H1 (cell line): ENCODE measurements around the gene SATB2. TPM values are rescaled to one million over a fixed set of nuclear protein-coding genes. Genes with fewer than 3 reads are reported as not detected.

Experiments used
- CTCF ChIA-PET: fragments of 300-600 bp; sonication (Branson Sonifier 250); formaldehyde crosslinking; loops from one replicate; lab custom pipeline; 2021; ENCODE audit not compliant: partially characterized antibody; lab: Charles Lee
- POLR2A ChIA-PET: fragments of 300-600 bp; sonication (Branson Sonifier 250); formaldehyde crosslinking; loops from one replicate; lab custom pipeline; 2021; ENCODE audit warnings: inconsistent platforms; ENCODE audit not compliant: partially characterized antibody; lab: Charles Lee
- DNase-seq, 2 experiments: peaks; one replicate each; pipeline versions ENCODE4 v3.0.0 to v3.0.0-alpha.2; 2010 to 2022; ENCODE audit warnings: low spot score in 2 of 2, low read depth in 1 of 2, mixed read lengths in 1 of 2
- FAIRE-seq: peaks from 2 replicates; lab custom pipeline; 2011; peaks lifted over from hg19 to GRCh38; lab: Jason Lieb, UNC
- H2AFZ ChIP-seq: 2 replicates; pipeline ENCODE4 v1.8.1; 2012; ENCODE audit warnings: low read length, inconsistent platforms
- H2AK5ac ChIP-seq: 2 replicates; pipeline ENCODE4 v1.6.1; 2013; ENCODE audit warnings: low read depth, low read length
- H2BK120ac ChIP-seq: replicated peaks from 2 replicates; pipeline ENCODE3; 2013; ENCODE audit warnings: low read depth, low read length, inconsistent platforms
- H2BK12ac ChIP-seq: 2 replicates; pipeline ENCODE4 v1.6.1; 2013; ENCODE audit warnings: low read depth, low read length
- H2BK15ac ChIP-seq: 2 replicates; pipeline ENCODE4 v1.6.1; 2013; ENCODE audit warnings: low read length
- H2BK20ac ChIP-seq: 2 replicates; pipeline ENCODE4 v1.6.1; 2013; ENCODE audit warnings: low read length
- H2BK5ac ChIP-seq: 2 replicates; pipeline ENCODE4 v1.6.1; 2013; ENCODE audit warnings: low read depth, low read length
- H3K14ac ChIP-seq: 2 replicates; pipeline ENCODE4 v1.6.1; 2013; ENCODE audit warnings: inconsistent platforms; ENCODE audit not compliant: insufficient read length
- H3K18ac ChIP-seq: 2 replicates; pipeline ENCODE4 v1.6.1; 2013; ENCODE audit warnings: low read length; ENCODE audit errors: extremely low read depth
- H3K23ac ChIP-seq: 2 replicates; pipeline ENCODE4 v1.6.1; 2013; ENCODE audit warnings: inconsistent platforms; ENCODE audit not compliant: insufficient read length
- H3K23me2 ChIP-seq: 2 replicates; pipeline ENCODE4 v1.6.1; 2013; ENCODE audit warnings: low read depth, low read length
- H3K27ac ChIP-seq: 2 replicates; pipeline ENCODE4 v1.6.1; 2011; ENCODE audit warnings: low read depth, low read length, inconsistent platforms
- H3K27me3 ChIP-seq, 4 experiments: replicated peaks in 1 of 4; 1 replicate in 1 of 4; 2 replicates in 3 of 4; pipeline versions ENCODE4 v1.6.1 to v1.8.1; 2011 to 2013; ENCODE audit warnings: low read length in 3 of 4, mild to moderate bottlenecking in 3 of 4, inconsistent platforms in 2 of 4, mixed read lengths in 2 of 4, moderate library complexity in 1 of 4; ENCODE audit not compliant: control insufficient read depth in 3 of 4, insufficient read depth in 3 of 4; ENCODE audit errors: extremely low read depth in 1 of 4
- H3K36me3 ChIP-seq, 4 experiments: 2 replicates each; pipeline versions ENCODE4 v1.6.1 to v1.8.1; 2011 to 2013; ENCODE audit warnings: mild to moderate bottlenecking in 4 of 4, low read length in 3 of 4, moderate library complexity in 2 of 4, control low read depth in 1 of 4, inconsistent platforms in 1 of 4; ENCODE audit not compliant: insufficient read depth in 4 of 4, control insufficient read depth in 2 of 4
- H3K4ac ChIP-seq: replicated peaks from 2 replicates; pipeline ENCODE3; 2013; ENCODE audit warnings: low read length, low read depth, mixed read lengths, inconsistent platforms; ENCODE audit not compliant: insufficient read length
- H3K4me1 ChIP-seq, 4 experiments: replicated peaks in 1 of 4; 1 replicate in 1 of 4; 2 replicates in 3 of 4; pipeline versions ENCODE4 v1.6.1 to v1.8.1; 2011 to 2013; ENCODE audit warnings: low read length in 3 of 4, inconsistent platforms in 2 of 4, mixed read lengths in 1 of 4; ENCODE audit not compliant: insufficient read depth in 4 of 4, control insufficient read depth in 3 of 4
- H3K4me2 ChIP-seq, 2 experiments: 2 replicates each; pipeline versions ENCODE4 v1.6.1 to v1.8.1; 2011 to 2013; ENCODE audit warnings: low read depth in 2 of 2, low read length in 2 of 2, control low read depth in 1 of 2, inconsistent platforms in 1 of 2, mild to moderate bottlenecking in 1 of 2; ENCODE audit not compliant: insufficient read depth in 1 of 2
- H3K4me3 ChIP-seq, 4 experiments: fragments of 200-600, 300-600 bp in 1 of 4; sonication (generic), shearing (Covaris generic), sonication (Bioruptor Twin) in 1 of 4; 2 replicates each; pipeline versions ENCODE4 v1.5.1 to v1.8.1; 2011 to 2016; ENCODE audit warnings: low read length in 4 of 4, low read depth in 3 of 4, control low read depth in 2 of 4, inconsistent platforms in 2 of 4, mild to moderate bottlenecking in 2 of 4, mixed read lengths in 1 of 4, moderate library complexity in 1 of 4; ENCODE audit not compliant: insufficient read depth in 2 of 4; ENCODE audit errors: extremely low read depth in 1 of 4
- H3K56ac ChIP-seq: replicated peaks from 2 replicates; pipeline ENCODE3; 2013; ENCODE audit warnings: low read depth, mild to moderate bottlenecking, mixed read lengths, low read length, inconsistent platforms; ENCODE audit not compliant: insufficient read length
- H3K79me1 ChIP-seq: 2 replicates; pipeline ENCODE4 v1.6.1; 2013; ENCODE audit warnings: low read depth, low read length, control low read depth
- H3K79me2 ChIP-seq, 2 experiments: 2 replicates each; pipeline versions ENCODE4 v1.6.1 to v1.8.1; 2012 to 2013; ENCODE audit warnings: low read length in 2 of 2, mild to moderate bottlenecking in 2 of 2, inconsistent platforms in 1 of 2; ENCODE audit not compliant: insufficient read depth in 2 of 2, control insufficient read depth in 1 of 2
- H3K9ac ChIP-seq, 4 experiments: replicated peaks in 1 of 4; 1 replicate in 1 of 4; 2 replicates in 3 of 4; pipeline versions ENCODE4 v1.6.1 to v1.8.1; 2011 to 2013; ENCODE audit warnings: low read depth in 3 of 4, low read length in 3 of 4, control low read depth in 2 of 4, mild to moderate bottlenecking in 2 of 4, moderate library complexity in 2 of 4, inconsistent platforms in 1 of 4; ENCODE audit errors: extremely low read depth in 1 of 4
- H3K9me3 ChIP-seq, 2 experiments: 2 replicates each; pipeline versions ENCODE4 v1.6.1 to v1.8.1; 2012 to 2013; ENCODE audit warnings: mild to moderate bottlenecking in 2 of 2, moderate library complexity in 2 of 2, control low read depth in 1 of 2, inconsistent platforms in 1 of 2, low read depth in 1 of 2, low read length in 1 of 2, mixed read lengths in 1 of 2; ENCODE audit not compliant: insufficient read depth in 2 of 2
- H4K20me1 ChIP-seq, 2 experiments: replicated peaks in 1 of 2; 2 replicates each; pipeline versions ENCODE3 to v1.8.1; 2011 to 2013; ENCODE audit warnings: inconsistent platforms in 2 of 2, low read length in 2 of 2, mild to moderate bottlenecking in 1 of 2; ENCODE audit not compliant: insufficient read depth in 2 of 2, control insufficient read depth in 1 of 2
- H4K5ac ChIP-seq: 2 replicates; pipeline ENCODE4 v1.6.1; 2013; ENCODE audit warnings: low read length, low read depth, mixed read lengths, inconsistent platforms; ENCODE audit not compliant: insufficient read length
- H4K8ac ChIP-seq: 2 replicates; pipeline ENCODE4 v1.8.0; 2013; ENCODE audit warnings: mild to moderate bottlenecking, moderate library complexity, low read length, inconsistent platforms; ENCODE audit not compliant: insufficient read depth; ENCODE audit errors: extremely low read depth
- H4K91ac ChIP-seq: replicated peaks from 2 replicates; pipeline ENCODE3; 2013; ENCODE audit warnings: low read length, mixed read lengths, inconsistent platforms; ENCODE audit not compliant: insufficient read length
- MAFK ChIP-seq: IDR thresholded peaks from 2 replicates; pipeline ENCODE4 v1.6.1; 2012; ENCODE audit warnings: low read depth, mild to moderate bottlenecking, improper control_type of control experiment, low read length
- POLR2A ChIP-seq, 2 experiments: IDR thresholded peaks; 1 replicate in 1 of 2; 2 replicates in 1 of 2; pipeline ENCODE4 v1.6.1; 2011; ENCODE audit warnings: low read depth in 2 of 2, low read length in 2 of 2, mild to moderate bottlenecking in 2 of 2; ENCODE audit errors: control extremely low read depth in 1 of 2
- USF2 ChIP-seq: IDR thresholded peaks from 2 replicates; pipeline ENCODE4 v1.6.1; 2011; ENCODE audit warnings: low read length, improper control_type of control experiment
- WGBS, 2 experiments: shearing (Covaris generic) in 1 of 2; methylation state at CpG; one replicate each; pipeline versions ENCODE4 v1.1.6 to v1.1.7; 2013 to 2015; ENCODE audit warnings: low lambda C conversion rate in 2 of 2, mixed read lengths in 2 of 2, inconsistent platforms in 1 of 2, low coverage in 1 of 2, missing lambda C conversion rate in 1 of 2; ENCODE audit not compliant: insufficient replicate concordance in 2 of 2, insufficient coverage in 1 of 2, insufficient read length in 1 of 2; ENCODE audit errors: extremely low coverage in 1 of 2, missing lambda C conversion rate in 1 of 2; 5-methylcytosine and 5-hydroxymethylcytosine counted together
- polyA plus RNA-seq, 7 experiments: library from polyadenylated mRNA; depleted of rRNA in 3 of 7; stranded (reverse) in 5 of 7; unstranded in 2 of 7; fragments of >200 nt in 5 of 7; fragments of 200-250 nt in 2 of 7; gene quantifications; 1 replicate in 5 of 7; 2 replicates in 1 of 7; 4 replicates in 1 of 7; pipeline versions ENCODE4 v1.2.1 to v1.2.3, GENCODE V29; 2011 to 2013; ENCODE audit warnings: missing spikeins in 2 of 7, mixed read lengths in 2 of 7
- total RNA-seq: library from RNA; stranded (reverse); fragmentation: NEBNext Ultra II Directional; extraction: Animal tissue kit (Norgen Biotek cat#: 25700); gene quantifications from 2 replicates; pipeline ENCODE4 v1.2.1, GENCODE V29; 2021
- TF ChIP-seq, protein P1 (sequence below): IDR thresholded peaks from 2 replicates; pipeline ENCODE4 v1.6.1; 2012; ENCODE audit warnings: inconsistent platforms

The SATB2 gene
- total and polyA plus RNA-seq, 2 of the 8 experiments (the other 6 are each of a cell fraction or from before 2014, with no cell fraction given): 1.3 to 5.7 TPM

- H3K4me1 ChIP-seq: no peaks in the 10 kb centered on the region
- H3K27me3 ChIP-seq: no peaks in the 10 kb centered on the region
- H3K27ac ChIP-seq: no peak overlapping the region
- H3K79me2 ChIP-seq: no peaks in the 10 kb centered on the region
- ChIA-PET CTCF (interaction anchor here (0.9 to 2.9 kb wide), 5 partner anchors 13 to 1210 kb away, joined by 3 to 14 read pairs (median 10); no protein-coding TSS in a partner anchor), POLR2A (no interaction called here)
- no peak overlapping the region for H3K14ac ChIP-seq
- no peak overlapping the region for H3K56ac ChIP-seq
- no peaks in the 10 kb centered on the region for H3K36me3 ChIP-seq
- H4K5ac ChIP-seq: no peak overlapping the region
- H2BK5ac ChIP-seq: no peak overlapping the region
- no peak overlapping the region for H4K91ac ChIP-seq
- WGBS, 2 experiments: 92% methylated on average over 2 of the region's 2 CpGs; no CpG with 5 or more reads in 1 of the 2 experiments
- H3K18ac ChIP-seq: no peak overlapping the region
- H3K23ac ChIP-seq: no peak overlapping the region
- H2AK5ac ChIP-seq: no peak overlapping the region
- H3K9ac ChIP-seq: no peak overlapping the region
- FAIRE-seq (no peak), DNase-seq (no peak)
- H3K9me3 ChIP-seq: no peaks in the 10 kb centered on the region
- no peak overlapping the region for H2BK15ac ChIP-seq
- H4K20me1 ChIP-seq: no peaks in the 10 kb centered on the region
- H3K4me2 ChIP-seq: no peak overlapping the region
- H2BK120ac ChIP-seq: no peak overlapping the region
- H2BK12ac ChIP-seq: no peak overlapping the region
- no peak overlapping the region for H2AFZ ChIP-seq
- no peaks in the 10 kb centered on the region for H3K79me1 ChIP-seq
- H3K4ac ChIP-seq: no peak overlapping the region
- H3K23me2 ChIP-seq: no peaks in the 10 kb centered on the region
- H3K4me3 ChIP-seq: no peak overlapping the region
- no peak overlapping the region for H2BK20ac ChIP-seq
- no peak overlapping the region for H4K8ac ChIP-seq
- TF ChIP-seq USF2: no peak
- TF ChIP-seq, protein P1, sequence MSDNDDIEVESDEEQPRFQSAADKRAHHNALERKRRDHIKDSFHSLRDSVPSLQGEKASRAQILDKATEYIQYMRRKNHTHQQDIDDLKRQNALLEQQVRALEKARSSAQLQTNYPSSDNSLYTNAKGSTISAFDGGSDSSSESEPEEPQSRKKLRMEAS: no peak
- TF ChIP-seq POLR2A (IDR thresholded peaks at IDR 0.05; ENCODE audit: control extremely low read depth in 1 of 2, low read depth in 2 of 2, low read length in 2 of 2): no peak
- no peak for TF ChIP-seq MAFK
Observed at GRCh38 chr2:199505755-199506403, 48.1 kb upstream of the SATB2 start.
